HG02981 (cell line): ENCODE data around the gene SPANXN2.
"Not testable (repeated sequence)": the region's sequence is repeated elsewhere in the genome, so short reads cannot be mapped to it uniquely, and the experiment has no call there.

ENCODE experiments used
- ATAC-seq: cut with Tn5 transposase; IDR thresholded peaks from one replicate; pipeline ENCODE4 v1.9.1; 2021; ENCODE audit warnings: mild to moderate bottlenecking, moderate library complexity; ENCODE audit not compliant: unreplicated experiment

The SPANXN2 gene

DNA sequence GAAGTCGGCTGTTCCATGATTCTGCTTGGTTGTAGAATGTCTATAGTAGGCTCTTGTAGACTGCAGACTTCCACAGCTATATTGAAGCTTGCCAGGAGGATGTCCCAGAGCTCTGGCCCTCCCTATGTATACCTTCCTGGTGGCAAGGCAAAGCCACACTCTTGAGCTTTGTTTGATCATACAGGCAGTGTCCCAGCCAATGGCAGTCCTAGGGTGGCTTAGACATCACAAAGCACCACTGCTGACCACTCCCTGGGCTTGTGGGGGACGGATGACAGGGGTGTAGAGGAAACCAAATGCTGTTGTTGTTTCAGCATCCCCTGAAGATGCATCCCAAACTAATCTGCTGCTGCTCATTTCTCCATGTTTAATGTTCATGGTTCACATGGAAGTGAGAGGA is at the start of gene SPANXN2:
Gene SPANXN2, minus strand, starts transcription at position 101 of the 400 bp plus-strand sequence. Its CDS starts 84 bp downstream, at position 17.
- not testable (repeated sequence) for ATAC-seq

DNA sequence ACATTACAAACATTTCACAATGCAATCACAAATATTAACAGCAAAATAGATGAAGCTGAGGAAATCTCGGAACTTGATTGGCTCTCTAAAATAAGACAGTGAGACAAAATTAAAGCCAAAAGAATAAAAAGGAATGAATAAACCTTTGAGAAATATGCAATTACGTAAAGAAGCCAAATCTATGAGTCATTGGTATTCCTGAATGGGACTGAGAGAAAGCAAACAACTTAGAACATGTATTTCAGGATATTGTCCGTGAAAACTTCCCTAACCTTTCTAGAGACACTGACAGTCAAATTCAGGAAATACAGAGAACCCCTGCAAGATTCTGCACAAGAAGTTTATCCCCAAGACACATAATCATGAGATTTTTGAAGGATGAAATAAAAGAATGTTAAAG is 48.4 kb upstream of the SPANXN2 start:
- no peak for ATAC-seq

DNA sequence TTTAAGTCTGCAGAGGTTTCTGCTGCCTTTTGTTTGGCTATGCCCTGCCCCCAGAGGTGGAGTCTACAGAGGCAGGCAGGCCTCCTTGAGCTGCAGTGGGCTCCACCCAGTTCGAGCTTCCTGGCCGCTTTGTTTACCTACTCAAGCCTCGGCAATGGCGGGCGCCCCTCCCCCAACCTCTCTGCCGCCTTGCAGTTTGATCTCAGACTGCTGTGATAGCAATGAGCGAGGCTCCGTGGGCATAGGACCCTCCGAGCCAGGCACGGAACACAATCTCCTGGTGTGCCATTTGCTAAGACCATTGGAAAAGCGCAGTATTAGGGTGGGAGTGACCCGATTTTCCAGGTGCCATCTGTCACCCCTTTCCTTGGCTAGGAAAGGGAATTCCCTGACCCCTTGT is 47.2 kb upstream of the SPANXN2 start:
- ATAC-seq, result not testable (repeated sequence)

DNA sequence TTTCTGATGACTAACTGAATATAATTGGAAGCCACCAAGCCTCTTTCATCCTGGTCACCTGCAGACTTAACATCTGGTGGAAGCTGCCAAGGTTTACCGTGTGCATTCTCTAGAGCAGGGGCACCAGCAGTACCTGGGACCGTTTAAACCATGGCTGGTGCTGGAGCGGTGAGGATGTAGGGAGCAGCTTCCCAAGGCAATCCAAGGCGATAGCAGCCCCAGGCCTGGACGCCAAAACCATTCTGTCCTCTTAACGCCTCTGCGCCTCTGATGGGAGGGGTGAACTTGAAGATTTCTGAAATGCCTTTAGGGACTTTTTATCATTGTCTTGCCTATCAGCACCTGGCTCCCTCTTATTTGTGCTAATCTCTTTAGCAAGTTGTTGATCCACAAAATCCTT is 37.3 kb upstream of the SPANXN2 start:
- no peak for ATAC-seq

GRCh38 chrX:143757375-143757774 is 36.8 kb upstream of the SPANXN2 start:
- ATAC-seq, result no peak

DNA sequence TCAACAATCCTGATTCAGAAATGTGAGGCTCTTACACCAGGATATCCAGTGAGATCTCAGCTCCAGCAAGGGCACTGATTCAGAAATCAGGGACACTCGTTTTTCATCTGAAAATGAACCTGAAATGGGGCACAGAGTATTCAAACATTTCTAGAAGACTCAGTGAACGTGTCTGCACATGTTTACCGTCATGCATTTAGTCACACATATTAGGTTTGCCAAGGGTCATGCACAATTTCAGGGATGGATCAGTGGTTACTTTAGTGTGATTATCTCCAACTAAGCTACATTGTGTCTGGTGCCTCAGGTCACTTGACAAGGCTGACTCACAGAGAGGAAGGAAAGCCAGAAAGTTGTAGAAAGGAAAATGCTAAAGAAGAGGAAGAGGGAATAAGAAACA is 33.6 kb upstream of the SPANXN2 start:
- no peak for ATAC-seq

DNA sequence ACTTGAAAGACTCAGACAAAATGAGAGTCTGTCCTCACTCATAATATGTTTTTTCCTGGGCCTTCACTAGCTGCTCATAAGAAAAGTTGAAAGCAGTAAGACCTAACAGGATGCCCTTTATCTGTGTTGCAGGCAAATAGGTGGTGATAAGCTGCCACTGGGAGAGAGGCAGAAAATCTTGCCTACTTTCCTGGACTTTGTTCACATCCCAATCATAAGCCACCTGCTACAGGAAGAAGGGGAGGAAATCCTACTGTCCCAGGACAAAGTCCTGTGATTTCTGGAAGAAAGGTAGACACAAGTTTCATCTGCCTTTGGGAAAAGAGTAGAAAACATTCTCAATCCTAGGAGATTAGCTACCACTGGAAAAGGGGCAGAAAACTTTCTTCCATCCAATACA is 13.3 kb upstream of the SPANXN2 start:
- no peak for ATAC-seq

- no peak for ATAC-seq
These were observed 5.7 kb upstream of the SPANXN2 start for GRCh38 chrX:143726296-143726695.

- no peak for ATAC-seq
These were observed 19.1 kb downstream of the SPANXN2 start for GRCh38 chrX:143701460-143701859.

DNA sequence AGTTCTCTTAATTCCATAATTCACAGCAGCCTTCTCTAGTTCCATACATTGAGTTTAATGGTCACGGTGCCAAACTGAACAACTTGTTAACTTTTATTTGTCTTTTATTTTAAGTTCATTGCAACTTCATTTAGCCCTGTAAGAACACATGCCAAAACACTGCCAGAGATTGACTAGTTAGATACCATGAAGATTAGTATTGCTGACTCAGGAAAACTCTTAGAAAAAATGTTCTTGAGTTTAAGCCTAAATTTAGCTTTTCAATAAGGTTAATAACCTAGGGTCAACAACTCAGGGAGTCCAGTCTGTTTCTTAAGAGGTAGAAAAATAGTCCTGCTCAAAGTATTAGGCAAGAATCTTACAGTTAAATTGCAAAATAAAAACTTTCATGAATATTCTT is 25.7 kb downstream of the SPANXN2 start:
- ATAC-seq, result no peak

DNA sequence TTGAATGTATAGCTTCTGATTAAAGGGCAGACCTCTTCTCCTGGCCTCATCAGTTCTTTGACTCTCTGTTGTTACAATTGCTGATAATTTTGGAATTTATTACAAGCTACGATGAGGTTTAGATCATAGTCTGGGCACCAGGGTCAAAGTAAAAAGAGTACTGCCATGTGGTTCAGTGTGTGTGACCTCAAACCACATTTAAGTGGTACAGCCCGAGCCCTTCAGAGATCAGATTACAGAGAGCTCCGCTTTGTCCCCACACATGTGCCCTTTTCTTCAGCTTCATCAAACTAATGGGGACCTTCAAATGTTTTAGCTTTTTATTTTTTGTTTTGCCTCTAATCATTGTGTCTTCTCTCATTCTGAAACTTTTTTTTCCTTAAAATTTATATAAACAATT is 37.1 kb downstream of the SPANXN2 start:
- no peak for ATAC-seq

DNA sequence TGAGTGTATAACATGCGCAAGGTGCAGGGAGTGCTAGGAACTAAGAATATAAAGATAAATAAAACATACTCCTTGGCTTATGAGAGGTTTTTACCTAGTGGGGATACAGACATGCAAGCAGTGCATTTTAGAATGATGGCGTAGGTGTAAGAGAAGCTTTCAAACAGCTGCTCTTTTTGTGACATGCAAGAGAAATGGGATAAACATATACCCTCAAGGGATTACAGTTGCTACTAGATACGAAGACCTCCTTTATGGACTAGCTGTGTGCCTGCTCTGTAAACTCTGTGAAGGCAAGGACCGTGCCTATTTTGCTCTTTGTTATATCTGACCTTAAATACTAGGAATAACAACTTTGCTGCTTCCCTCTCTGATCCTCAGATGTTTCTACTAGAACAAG is 45.6 kb downstream of the SPANXN2 start:
- ATAC-seq, result no peak

DNA sequence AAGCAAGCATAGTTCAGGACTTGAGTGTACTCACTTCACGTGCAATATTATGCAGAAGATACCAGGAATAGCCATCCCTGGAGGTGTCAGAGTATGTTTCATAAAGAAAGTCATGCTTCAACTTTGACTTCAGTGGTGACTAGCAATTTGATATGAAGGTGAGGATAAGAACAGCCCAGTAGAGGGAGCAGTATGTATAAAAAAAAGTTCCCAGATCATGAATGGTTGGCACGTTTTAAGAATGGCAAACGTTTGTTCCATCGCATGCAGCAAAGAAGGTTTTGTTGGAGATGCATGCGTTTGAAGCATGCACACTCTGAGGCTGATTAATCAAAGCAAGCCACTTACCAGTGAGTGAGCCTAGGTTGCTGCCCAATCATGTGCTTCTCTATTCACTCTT is 51.2 kb downstream of the SPANXN2 start:
- no peak for ATAC-seq

DNA sequence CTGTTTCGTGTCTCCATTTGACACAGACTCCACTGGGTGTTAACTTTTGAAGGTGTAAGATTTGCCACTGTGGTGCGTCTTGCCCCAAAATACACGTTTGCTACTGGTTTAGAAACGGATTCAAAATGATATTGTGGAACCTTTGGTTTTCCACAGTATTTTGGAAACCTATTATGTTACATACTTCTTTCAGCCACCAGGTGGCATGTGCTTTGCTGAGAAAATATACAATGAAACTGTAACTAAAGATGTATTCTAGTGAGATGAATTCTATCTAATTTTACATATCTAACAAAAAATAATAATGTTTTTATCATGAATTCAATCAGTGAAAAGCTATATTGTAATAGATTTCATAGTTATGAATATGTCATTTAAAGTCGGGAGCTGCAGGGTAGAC is 56.2 kb downstream of the SPANXN2 start:
- ATAC-seq, result no peak

DNA sequence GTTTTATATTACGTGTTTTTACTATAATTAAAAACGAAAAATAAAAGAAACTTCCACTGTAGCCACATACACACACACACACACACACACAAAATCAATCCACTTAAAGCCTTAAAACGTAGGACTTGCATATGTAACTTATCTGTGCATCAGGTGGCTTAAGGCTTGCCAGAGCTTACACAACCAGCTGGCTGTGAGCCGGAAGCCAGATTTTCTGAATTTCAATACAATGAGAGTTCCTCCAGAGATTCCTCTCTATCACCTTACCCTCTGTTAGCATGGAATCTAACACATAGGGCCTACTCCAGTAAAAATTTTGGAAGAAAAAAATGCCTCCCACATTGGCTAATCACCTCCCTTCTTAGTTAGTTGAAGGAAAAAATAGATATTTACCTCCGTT is 56.8 kb downstream of the SPANXN2 start:
- no peak for ATAC-seq
